Amniotic epithelial cell (primary cell): Measurements from ENCODE around the gene KIFC1.
A peak's percentile ranks its signal among the peaks of the same experiment; 100 is the strongest.

Source experiments
- DNase-seq: peaks from one replicate; pipeline ENCODE4 v3.0.0-alpha.2; 2010; ENCODE audit warnings: low read depth

KIFC1 gene

DNA sequence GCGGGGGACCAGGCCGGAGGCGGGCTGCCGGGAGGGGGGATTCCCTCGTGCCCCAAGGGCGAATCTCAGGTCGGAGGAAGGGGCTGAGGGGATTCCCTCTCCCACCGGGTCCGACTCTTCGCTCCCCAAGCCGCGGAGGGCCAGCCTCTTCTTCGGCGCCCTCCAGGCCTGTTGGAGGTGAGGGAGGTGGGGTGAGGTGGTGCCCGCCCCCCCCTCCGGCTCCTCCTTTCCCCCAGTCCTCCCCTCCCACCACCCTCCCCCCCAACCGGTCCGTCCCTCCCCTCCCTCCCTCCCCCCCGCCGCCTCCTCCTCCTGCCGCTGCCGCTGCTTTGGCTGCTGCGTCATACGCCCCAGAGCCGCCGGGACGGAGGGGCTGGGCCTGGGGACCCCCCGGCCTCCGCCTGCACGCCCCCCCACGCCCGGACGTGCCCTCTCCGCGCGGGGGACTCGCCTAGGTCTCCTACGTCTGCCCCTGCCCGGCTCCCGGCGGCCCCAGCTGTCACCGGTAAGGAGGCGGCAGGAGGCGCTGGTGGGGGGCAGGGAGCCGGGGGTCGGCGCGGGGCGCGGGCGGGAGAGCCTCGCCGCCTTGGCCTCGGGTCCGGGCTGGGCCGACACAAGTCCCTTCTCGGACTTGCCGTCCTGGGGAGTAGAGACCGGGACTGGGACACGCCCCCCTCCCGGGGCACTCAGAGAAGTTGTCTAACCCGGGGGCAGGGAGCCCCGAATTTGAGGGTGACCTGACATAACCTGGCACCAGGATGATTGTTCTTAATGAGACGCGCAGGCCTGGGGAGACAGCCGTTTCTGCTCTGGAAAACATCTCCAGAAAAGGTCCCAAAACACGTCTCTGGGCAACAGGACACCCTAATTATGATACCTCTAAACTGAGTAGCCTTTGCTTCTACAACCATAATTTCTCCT, 19.3 kb downstream of the KIFC1 start, which contains the start of gene PHF1:
Gene PHF1 (plus strand): TSS at position 304 of the 921 bp plus-strand sequence. CDS start 1,250 bp downstream, outside the sequence.
- peak; percentile 83 for DNase-seq

- no peak for DNase-seq
Observed at GRCh38 chr6:33411632-33412005, 20.0 kb downstream of the KIFC1 start.

GRCh38 chr6:33412140-33413009, 20.8 kb downstream of the KIFC1 start:
- no peak for DNase-seq

- DNase-seq = no peak
Observed at GRCh38 chr6:33413241-33414120, 21.9 kb downstream of the KIFC1 start.

- DNase-seq = no peak
Observed at GRCh38 chr6:33414592-33415271, 23.1 kb downstream of the KIFC1 start.

- no peak for DNase-seq
Observed at GRCh38 chr6:33415831-33416230, 24.2 kb downstream of the KIFC1 start.

DNA sequence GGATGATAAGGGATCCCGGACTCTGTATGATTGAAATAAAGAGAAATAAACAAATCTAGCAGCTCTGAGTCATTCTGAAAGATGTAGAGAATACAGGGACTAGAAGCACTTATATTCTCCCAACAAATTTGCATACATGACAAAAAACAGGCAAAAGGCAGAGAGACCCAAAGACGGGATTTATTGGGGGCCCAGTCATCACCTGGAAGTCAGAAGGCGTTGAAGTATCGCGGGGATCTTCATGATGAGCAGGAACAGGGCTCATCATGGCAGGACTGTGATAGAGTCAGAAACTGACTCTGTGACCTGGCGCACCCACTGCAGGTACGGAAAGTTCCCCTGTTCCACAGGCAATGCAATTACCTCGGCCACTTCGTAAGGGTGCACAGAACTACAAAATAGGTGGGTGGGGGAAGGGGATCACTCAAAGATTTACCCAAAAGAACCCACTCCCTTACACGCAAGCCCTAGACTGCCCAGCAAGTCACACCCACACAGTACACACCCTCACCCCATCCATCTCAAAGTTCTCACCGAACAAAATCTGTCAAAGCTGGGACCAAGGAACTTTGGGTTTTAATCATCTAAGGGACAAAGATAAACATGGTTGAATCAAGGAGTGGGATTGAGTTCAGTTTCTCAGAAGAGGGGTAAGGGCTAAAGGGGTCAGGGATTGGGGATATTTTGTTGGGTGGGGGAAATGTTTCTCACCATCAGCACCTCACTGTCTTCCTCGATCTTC, 24.9 kb downstream of the KIFC1 start:
- no peak for DNase-seq

DNA sequence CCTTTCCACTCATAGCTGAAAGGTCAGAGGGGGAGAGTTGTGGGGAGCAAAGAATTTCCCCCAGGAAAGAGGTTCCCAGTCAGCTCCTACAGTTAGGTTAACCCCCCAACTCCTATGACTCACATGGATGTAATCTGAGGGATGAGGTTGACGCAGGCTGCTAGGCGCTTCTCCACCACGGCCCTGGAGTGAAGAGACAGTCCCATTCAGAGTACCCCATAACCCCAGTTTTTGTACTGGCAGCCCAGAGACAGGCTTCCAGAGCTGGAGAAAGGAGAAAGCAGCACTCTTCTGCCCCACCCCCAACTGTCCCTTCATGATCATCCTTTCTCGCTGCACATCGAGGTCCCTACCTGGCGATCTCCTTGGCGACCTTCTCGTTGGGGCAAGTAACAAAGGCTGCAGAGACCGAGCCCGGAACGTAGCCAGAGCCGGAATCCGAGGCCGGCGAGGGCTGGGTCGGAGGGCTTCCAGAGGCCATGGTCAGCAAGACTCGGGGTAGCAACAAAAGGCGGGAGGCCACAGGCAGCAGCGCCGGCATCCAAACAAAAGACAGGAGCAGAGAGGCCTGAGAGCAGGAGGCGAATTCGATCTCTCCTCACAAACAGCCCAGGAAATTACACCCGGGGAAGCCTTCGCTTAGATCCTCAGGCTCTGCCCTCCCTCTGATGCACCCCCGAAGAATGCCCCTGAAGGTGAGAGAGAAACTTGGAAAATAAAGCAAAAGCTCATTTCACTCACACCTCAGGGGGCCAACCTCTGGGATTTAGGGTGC, 25.7 kb downstream of the KIFC1 start:
- DNase-seq = peak; percentile 80

DNA sequence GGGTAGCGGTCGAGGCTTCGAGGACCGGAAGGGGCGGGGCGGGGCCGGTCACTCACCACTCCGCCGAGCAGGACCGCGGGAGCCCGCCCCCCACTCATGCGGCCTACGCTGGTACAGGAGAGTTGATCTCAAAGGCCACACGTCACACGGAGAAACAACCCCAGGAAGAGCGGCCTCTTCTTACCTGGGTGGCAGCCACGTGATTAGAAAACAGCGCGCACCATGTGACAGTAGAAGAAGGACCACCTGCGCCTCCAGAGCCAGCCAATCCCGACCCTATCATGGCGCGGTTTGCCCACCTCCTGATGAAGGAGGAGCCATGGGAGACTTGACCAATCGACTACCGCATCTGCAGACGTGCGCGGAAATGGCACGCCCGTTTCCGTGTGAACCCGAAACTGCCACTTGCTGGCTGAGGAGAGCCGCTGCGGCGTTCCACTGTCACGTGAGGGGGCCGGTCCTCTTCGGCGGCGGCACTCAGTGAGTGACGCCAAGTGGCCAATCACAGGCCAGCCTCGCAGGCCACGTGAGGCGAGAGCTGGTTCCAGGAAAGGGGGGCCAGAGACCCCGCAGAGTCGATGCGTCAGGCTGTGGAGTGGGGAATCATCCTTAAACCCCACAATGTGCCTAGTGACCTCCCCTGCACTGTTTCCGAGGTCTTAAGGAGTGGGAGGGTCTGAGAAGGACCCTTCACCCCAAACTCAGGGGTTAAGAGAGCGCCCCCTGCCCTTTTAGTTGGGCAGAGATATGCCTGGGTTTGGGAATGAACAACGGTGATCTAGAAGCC, 26.5 kb downstream of the KIFC1 start, which contains the start of gene CUTA:
Gene CUTA (minus strand): TSS at position 205 of the 787 bp plus-strand sequence. CDS start 107 bp downstream, at position 98.
- DNase-seq = peak; percentile 100

DNA sequence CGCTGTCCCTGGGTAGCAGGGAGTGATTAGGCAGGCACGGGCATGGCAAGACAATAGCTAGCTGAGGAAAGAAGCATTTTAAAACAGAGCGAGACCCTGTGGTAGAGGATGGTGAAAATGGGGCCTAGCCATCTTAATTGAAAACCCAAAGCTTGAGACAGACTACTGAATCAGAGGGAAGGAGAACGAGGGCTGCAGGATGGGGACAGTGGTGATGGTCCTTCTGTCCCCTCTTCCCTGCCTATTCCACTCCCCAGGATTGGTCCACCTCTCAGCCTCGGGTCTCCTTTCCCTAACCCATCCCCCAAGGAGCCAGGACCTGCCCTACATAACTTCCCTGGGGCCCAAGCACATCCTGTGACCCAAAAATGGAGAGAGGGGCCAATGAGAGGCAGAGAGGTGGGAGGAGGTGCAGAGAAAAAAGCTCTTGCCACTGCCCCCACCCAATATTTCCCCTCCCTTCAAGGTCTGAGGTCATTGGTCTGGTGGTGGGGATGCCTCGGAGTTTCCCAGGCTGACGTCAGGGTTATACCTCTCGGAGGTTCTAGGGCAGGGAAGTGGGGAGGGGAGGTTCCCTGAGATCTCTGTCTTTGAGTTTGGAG, 27.2 kb downstream of the KIFC1 start:
- peak; percentile 75 for DNase-seq

DNA sequence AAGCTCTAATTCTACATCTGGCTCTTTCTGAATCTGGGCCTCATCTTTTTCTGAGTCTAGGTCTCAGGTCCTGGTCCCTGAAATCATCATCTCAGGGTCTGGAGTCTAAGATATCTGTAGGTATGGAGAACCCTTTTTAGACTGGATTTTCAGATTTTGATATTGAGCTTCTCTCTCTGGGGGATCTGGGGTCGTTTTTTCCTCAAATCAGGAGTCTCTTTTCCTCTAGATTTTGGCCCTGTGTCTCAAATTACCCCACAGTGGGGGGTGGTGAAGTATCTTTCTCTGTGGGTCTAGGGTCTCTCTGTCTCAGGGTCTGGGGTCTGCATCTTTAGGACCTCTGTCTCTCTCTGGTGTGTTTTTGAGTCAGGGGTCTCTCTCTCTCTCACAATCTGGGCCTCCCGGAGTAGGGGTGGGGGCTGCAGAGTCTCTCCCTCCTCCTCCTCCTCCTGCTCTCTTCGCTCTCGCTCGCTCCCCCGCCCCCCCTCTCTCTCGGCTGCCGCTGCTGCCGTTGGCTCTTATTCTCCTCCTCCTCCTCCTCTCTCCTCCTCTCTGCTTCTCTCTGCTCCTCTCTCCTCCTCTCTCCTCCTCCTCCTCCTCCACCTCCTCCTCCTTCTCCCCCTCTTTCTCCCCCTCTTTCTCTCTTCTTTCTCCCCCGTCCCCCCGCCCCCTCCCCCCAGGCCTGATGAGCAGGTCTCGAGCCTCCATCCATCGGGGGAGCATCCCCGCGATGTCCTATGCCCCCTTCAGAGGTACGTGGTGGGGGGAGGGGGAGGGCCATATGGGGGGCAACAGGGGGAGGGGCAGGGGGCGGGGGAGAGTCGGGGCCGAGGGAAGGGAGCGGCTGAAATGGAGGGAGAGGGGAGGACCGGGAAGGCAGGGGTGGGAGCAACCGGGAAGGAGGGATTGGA, 28.2 kb downstream of the KIFC1 start, which contains the start of gene SYNGAP1:
Gene SYNGAP1 (plus strand): TSS at position 486 of the 911 bp plus-strand sequence. CDS start 200 bp downstream, at position 686.
- peak; percentile 79 for DNase-seq

GRCh38 chr6:33420491-33421343, 29.1 kb downstream of the KIFC1 start:
- no peak for DNase-seq

- DNase-seq = no peak
Observed at GRCh38 chr6:33421344-33421643, 29.7 kb downstream of the KIFC1 start.

GRCh38 chr6:33423777-33424176, 32.2 kb downstream of the KIFC1 start:
- no peak for DNase-seq

GRCh38 chr6:33424855-33425667, 33.4 kb downstream of the KIFC1 start:
- no peak for DNase-seq
